Type B pancreatic cell (in vitro differentiated cells): ENCODE results near the gene ZNF275. TPM values are rescaled to one million over a fixed set of nuclear protein-coding genes. Genes with fewer than 3 reads are reported as not detected.

Experiments used
- DNase-seq: peaks from one replicate; pipeline ENCODE4 v3.0.0; 2021; ENCODE audit warnings: mixed read lengths; ENCODE audit not compliant: unreplicated experiment; ENCODE audit errors: extremely low spot score
- H3K27ac Mint-ChIP-seq: 2 replicates; pipeline ENCODE4 v1.8.0; 2021; ENCODE audit warnings: mild to moderate bottlenecking, mixed read lengths
- H3K27me3 Mint-ChIP-seq: 2 replicates; pipeline ENCODE4 v1.8.0; 2021; ENCODE audit warnings: mixed read lengths
- H3K36me3 Mint-ChIP-seq: 2 replicates; pipeline ENCODE4 v1.8.0; 2021; ENCODE audit warnings: mixed read lengths
- H3K4me1 Mint-ChIP-seq: one replicate; pipeline ENCODE4 v1.8.0; 2021; ENCODE audit warnings: mixed read lengths; ENCODE audit not compliant: unreplicated experiment
- H3K4me3 Mint-ChIP-seq: 2 replicates; pipeline ENCODE4 v1.8.0; 2021; ENCODE audit warnings: mild to moderate bottlenecking, mixed read lengths
- H3K9me3 Mint-ChIP-seq: 2 replicates; pipeline ENCODE4 v1.8.0; 2021; ENCODE audit warnings: mixed read lengths
- total RNA-seq: library from RNA; stranded (reverse); gene quantifications from 2 replicates; pipeline ENCODE4 v1.2.1, GENCODE V29; 2021; ENCODE audit warnings: low replicate concordance
- TF ChIP-seq, protein P1 (sequence below): fragments of 200-600 bp; sonication (generic); conservative IDR thresholded peaks from 2 replicates; pipeline ENCODE4 v1.5.0; 2021; ENCODE audit warnings: antibody characterized with exemption, mild to moderate bottlenecking

Gene ZNF275
- total RNA-seq, 1 donor from 2014 or later, result 11.9 TPM

DNA sequence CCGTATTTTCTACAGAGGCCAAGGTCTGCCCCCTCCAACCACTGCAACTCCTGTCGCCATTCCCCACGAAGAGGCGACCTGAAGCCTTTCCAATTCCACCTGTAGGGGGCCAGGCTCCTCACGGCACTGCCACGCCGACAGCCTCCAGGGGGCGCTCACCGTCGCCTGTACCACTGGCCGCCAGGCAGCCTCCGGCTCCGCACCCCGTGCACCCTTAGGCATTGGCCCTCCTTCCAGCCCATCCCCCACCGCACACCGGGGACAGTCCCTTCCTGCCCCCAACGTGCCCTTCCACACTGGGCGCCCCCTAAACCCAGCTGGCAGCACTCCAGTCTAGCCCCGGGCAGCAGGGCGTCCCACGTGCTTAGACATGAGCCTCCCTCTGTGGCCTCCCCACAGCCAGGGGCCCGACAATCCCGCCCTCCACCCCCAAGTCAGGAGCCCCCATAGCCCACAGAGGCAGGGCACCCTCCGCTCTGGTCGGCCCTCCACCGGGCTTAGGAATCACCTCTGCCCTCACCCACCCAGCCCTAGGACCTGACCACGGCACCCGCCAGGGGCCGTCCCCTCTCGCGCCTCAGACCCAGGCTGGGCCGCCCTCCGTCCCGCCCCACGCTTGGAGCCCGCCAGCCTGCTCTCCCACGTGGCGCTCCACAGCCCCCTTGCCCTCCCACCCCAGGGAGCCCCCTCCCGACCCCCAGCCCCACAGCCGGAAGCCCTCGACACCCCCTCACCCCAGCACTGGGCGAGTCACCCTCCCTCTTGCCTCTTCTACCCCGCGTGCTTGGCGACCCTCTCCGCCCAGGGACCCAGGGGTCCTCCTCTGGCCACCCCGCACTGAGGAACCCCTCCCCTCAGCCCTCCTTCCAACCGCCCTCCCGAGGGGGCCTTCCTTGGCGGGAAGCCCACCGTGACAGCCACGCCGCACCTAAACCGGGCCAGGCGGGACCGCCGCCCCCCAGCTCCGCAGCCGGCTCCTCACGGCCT lies 66.5 kb downstream of the ZNF275 start:
- TF ChIP-seq, protein P1, sequence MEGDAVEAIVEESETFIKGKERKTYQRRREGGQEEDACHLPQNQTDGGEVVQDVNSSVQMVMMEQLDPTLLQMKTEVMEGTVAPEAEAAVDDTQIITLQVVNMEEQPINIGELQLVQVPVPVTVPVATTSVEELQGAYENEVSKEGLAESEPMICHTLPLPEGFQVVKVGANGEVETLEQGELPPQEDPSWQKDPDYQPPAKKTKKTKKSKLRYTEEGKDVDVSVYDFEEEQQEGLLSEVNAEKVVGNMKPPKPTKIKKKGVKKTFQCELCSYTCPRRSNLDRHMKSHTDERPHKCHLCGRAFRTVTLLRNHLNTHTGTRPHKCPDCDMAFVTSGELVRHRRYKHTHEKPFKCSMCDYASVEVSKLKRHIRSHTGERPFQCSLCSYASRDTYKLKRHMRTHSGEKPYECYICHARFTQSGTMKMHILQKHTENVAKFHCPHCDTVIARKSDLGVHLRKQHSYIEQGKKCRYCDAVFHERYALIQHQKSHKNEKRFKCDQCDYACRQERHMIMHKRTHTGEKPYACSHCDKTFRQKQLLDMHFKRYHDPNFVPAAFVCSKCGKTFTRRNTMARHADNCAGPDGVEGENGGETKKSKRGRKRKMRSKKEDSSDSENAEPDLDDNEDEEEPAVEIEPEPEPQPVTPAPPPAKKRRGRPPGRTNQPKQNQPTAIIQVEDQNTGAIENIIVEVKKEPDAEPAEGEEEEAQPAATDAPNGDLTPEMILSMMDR, result peak; percentile 79
- no peak overlapping the region for H3K4me3 Mint-ChIP-seq
- peaks cover 8% of the 10 kb centered on the region for H3K9me3 Mint-ChIP-seq
- H3K27ac Mint-ChIP-seq, result no peak overlapping the region
- peaks cover 6% of the 10 kb centered on the region for H3K27me3 Mint-ChIP-seq
- no peak for DNase-seq
- H3K36me3 Mint-ChIP-seq, result no peaks in the 10 kb centered on the region
- H3K4me1 Mint-ChIP-seq, result no peaks in the 10 kb centered on the region

DNA sequence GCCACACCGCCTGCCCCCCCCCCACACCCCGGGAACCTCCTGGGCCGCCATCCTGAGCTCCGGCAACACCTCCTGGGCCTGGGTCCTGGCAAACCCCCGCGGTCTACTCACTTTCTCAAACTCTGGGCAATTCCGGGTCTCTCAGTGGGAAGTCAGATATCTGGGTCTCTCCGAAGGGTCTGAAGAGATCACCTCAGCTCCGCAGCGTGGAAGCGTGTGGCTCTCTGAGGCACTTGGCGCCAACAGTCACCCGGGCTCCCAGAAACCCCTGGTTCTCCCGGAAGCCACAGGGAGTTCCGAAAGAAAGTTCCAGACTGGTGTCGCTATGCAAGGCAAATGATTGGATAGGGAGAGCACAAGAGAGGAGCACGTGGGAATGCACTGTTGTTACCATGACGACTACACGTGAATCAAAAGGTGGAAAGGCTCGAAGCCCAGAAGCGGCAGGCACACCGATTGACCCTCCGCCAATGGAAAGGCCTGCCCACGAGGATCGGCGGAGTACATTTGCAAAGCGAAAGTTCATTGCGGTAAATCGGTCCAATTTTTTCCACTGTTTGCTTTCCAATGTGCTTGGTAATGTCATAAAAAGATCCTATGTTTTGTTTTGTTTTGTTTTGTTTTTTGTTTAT lies 67.3 kb downstream of the ZNF275 start, which contains the start of gene PNMA6E:
Gene PNMA6E (minus strand): TSS at position 218 of the 632 bp plus-strand sequence. CDS start 2,501 bp downstream, outside the sequence.
- DNase-seq, result no peak
- H3K27me3 Mint-ChIP-seq, result peaks cover 10% of the 10 kb centered on the region
- TF ChIP-seq, protein P1, result no peak
- no peaks in the 10 kb centered on the region for H3K36me3 Mint-ChIP-seq
- no peak within 1 kb of the TSS for H3K27ac Mint-ChIP-seq
- H3K9me3 Mint-ChIP-seq, result peaks cover 8% of the 10 kb centered on the region
- no peaks in the 10 kb centered on the region for H3K4me1 Mint-ChIP-seq
- H3K4me3 Mint-ChIP-seq, result no peak within 1 kb of the TSS

Other genes with a start within 250 kb of the ZNF275 start
- gene MAGEA1, start 154.9 kb upstream of the ZNF275 start, total RNA-seq, result not detected in 2 replicates
- gene PNMA6F, start 12.4 kb upstream of the ZNF275 start, total RNA-seq, result not detected in 2 replicates
- gene PNMA6E, start 67.2 kb downstream of the ZNF275 start, total RNA-seq, result not detected in 2 replicates
- 0.26 and 0.41 TPM in 2 replicates for gene ZFP92, start 77.3 kb downstream of the ZNF275 start, total RNA-seq
- 0.72 and 1.3 TPM in 2 replicates for gene TREX2, start 111.9 kb downstream of the ZNF275 start, total RNA-seq
- 19.6 and 32.5 TPM in 2 replicates for gene HAUS7, start 136.4 kb downstream of the ZNF275 start, total RNA-seq
- 2.7 and 29.6 TPM in 2 replicates for gene BGN, start 160.8 kb downstream of the ZNF275 start, total RNA-seq
- 0.26 and 0.43 TPM in 2 replicates for gene ATP2B3, start 183.5 kb downstream of the ZNF275 start, total RNA-seq